CD14-positive monocyte (primary cell): ENCODE data around the gene MTFMT. TPM values are rescaled to one million over a fixed set of nuclear protein-coding genes. Genes with fewer than 3 reads are reported as not detected.

Experiments
- DNase-seq, 3 donors: peaks; one replicate each; pipeline ENCODE4 v3.0.0-alpha.2; 2011 to 2022
- H2AFZ ChIP-seq: 2 replicates; pipeline ENCODE4 v1.6.0; 2012; ENCODE audit warnings: mild to moderate bottlenecking, low read depth, low read length, inconsistent platforms; ENCODE audit not compliant: insufficient read depth, poor library complexity, severe bottlenecking
- H3K27ac ChIP-seq, 2 donors: 1 replicate in 1 of 2; 2 replicates in 1 of 2; pipeline ENCODE4 v1.5.1; 2012 to 2013; ENCODE audit warnings: low read length in 2 of 2, control low read depth in 1 of 2, inconsistent platforms in 1 of 2, low read depth in 1 of 2, mild to moderate bottlenecking in 1 of 2
- H3K27me3 ChIP-seq, 2 donors: one replicate each; pipeline versions ENCODE4 v1.6.0 to v1.6.1; 2011 to 2013; ENCODE audit warnings: low read length in 2 of 2; ENCODE audit not compliant: control insufficient read depth in 2 of 2, insufficient read depth in 2 of 2
- H3K36me3 ChIP-seq, 2 donors: replicated peaks in 1 of 2; 1 replicate in 1 of 2; 2 replicates in 1 of 2; pipeline versions ENCODE4 v1.5.1 to v1.6.1; 2012 to 2013; ENCODE audit warnings: low read length in 2 of 2, control low read depth in 1 of 2, inconsistent platforms in 1 of 2, mild to moderate bottlenecking in 1 of 2; ENCODE audit not compliant: insufficient read depth in 2 of 2, control insufficient read depth in 1 of 2
- H3K4me1 ChIP-seq, 2 donors: 1 replicate in 1 of 2; 2 replicates in 1 of 2; pipeline versions ENCODE4 v1.5.1 to v1.6.1; 2012 to 2013; ENCODE audit warnings: low read length in 2 of 2, control low read depth in 1 of 2, inconsistent platforms in 1 of 2, mild to moderate bottlenecking in 1 of 2, moderate library complexity in 1 of 2; ENCODE audit not compliant: insufficient read depth in 2 of 2, control insufficient read depth in 1 of 2
- H3K4me2 ChIP-seq: replicated peaks from 2 replicates; pipeline ENCODE3; 2012; ENCODE audit warnings: low read length, moderate library complexity, mild to moderate bottlenecking; ENCODE audit not compliant: poor library complexity, severe bottlenecking; ENCODE audit errors: extremely low read depth
- H3K4me3 ChIP-seq, 3 experiments: fragments of 200-600 bp in 1 of 3; sonication (generic) in 1 of 3; replicated peaks in 1 of 3; 1 replicate in 2 of 3; 2 replicates in 1 of 3; pipeline ENCODE4 v1.5.1; 2011 to 2013; ENCODE audit warnings: low read length in 3 of 3, mild to moderate bottlenecking in 3 of 3, control low read depth in 2 of 3, low read depth in 2 of 3, inconsistent platforms in 1 of 3, moderate library complexity in 1 of 3
- H3K79me2 ChIP-seq: 2 replicates; pipeline ENCODE4 v1.6.0; 2012; ENCODE audit warnings: mild to moderate bottlenecking, control low read depth, inconsistent platforms, low read length, moderate library complexity; ENCODE audit not compliant: insufficient read depth
- H3K9ac ChIP-seq: 2 replicates; pipeline ENCODE4 v1.6.0; 2017; ENCODE audit warnings: low read length, mild to moderate bottlenecking; ENCODE audit not compliant: insufficient read depth, poor library complexity, severe bottlenecking
- H3K9me3 ChIP-seq, 2 donors: replicated peaks in 1 of 2; 1 replicate in 1 of 2; 2 replicates in 1 of 2; pipeline versions ENCODE4 v1.5.1 to v1.6.1; 2012 to 2013; ENCODE audit warnings: low read length in 2 of 2, control low read depth in 1 of 2; ENCODE audit not compliant: control insufficient read depth in 1 of 2, insufficient read depth in 1 of 2
- H4K20me1 ChIP-seq: 2 replicates; pipeline ENCODE4 v1.6.0; 2012; ENCODE audit warnings: mild to moderate bottlenecking, low read length, control low read depth, moderate library complexity; ENCODE audit not compliant: insufficient read depth
- H3K27ac Mint-ChIP-seq, 7 donors: one replicate each; pipeline ENCODE4 v1.8.0; 2020; ENCODE audit warnings: mild to moderate bottlenecking in 7 of 7, mixed read lengths in 7 of 7, moderate library complexity in 6 of 7, inconsistent platforms in 2 of 7
- H3K27me3 Mint-ChIP-seq, 3 donors: one replicate each; pipeline ENCODE4 v1.8.0; 2021 to 2022; ENCODE audit warnings: low read depth in 3 of 3, mild to moderate bottlenecking in 3 of 3, mixed read lengths in 3 of 3, moderate library complexity in 3 of 3, inconsistent platforms in 1 of 3
- H3K36me3 Mint-ChIP-seq, 2 donors: one replicate each; pipeline ENCODE4 v1.8.0; 2020; ENCODE audit warnings: mixed read lengths in 2 of 2, inconsistent platforms in 1 of 2, mild to moderate bottlenecking in 1 of 2
- H3K4me1 Mint-ChIP-seq: one replicate; pipeline ENCODE4 v1.8.0; 2020; ENCODE audit warnings: mild to moderate bottlenecking, mixed read lengths
- H3K4me3 Mint-ChIP-seq, 2 donors: one replicate each; pipeline ENCODE4 v1.8.0; 2020; ENCODE audit warnings: mild to moderate bottlenecking in 2 of 2, mixed read lengths in 2 of 2, moderate library complexity in 1 of 2
- H3K9me3 Mint-ChIP-seq, 7 donors: one replicate each; pipeline ENCODE4 v1.8.0; 2020 to 2022; ENCODE audit warnings: mixed read lengths in 7 of 7, mild to moderate bottlenecking in 6 of 7, moderate library complexity in 6 of 7, inconsistent platforms in 2 of 7
- CTCF ChIP-seq: fragments of 200-600 bp; IDR thresholded peaks from one replicate; pipeline ENCODE4 v1.8.0; 2022; ENCODE audit warnings: antibody characterized with exemption, mild to moderate bottlenecking
- WGBS: methylation state at CpG from one replicate; pipeline ENCODE4 v1.1.5; 2013; ENCODE audit warnings: missing lambda C conversion rate; ENCODE audit not compliant: insufficient coverage; 5-methylcytosine and 5-hydroxymethylcytosine counted together
- intact Hi-C, 2 donors: fragments of 100-400 bp; cut with micrococcal nuclease; formaldehyde crosslinking; loops; one replicate each; pipeline versions ENCODE4 v1.15.0 to v1.15.1; 2023
- polyA plus RNA-seq, 3 donors: library from polyadenylated mRNA; depleted of rRNA in 1 of 3; unstranded in 2 of 3; stranded (reverse) in 1 of 3; fragments of 300-500 nt in 2 of 3; fragments of >200 nt in 1 of 3; fragmentation: Illumina TruSeq in 2 of 3; gene quantifications; 1 replicate in 2 of 3; 2 replicates in 1 of 3; pipeline ENCODE4 v1.2.3, GENCODE V29; 2012 to 2021

MTFMT gene
- polyA plus RNA-seq, 3 donors = 5.1 to 10.8 (median 9.0) TPM

- H3K9me3 ChIP-seq = no peaks in the 10 kb centered on the region
- peaks cover 10 to 16% of the 10 kb centered on the region in 2 donors for H3K4me1 ChIP-seq
- no peak overlapping the region for H3K4me3 ChIP-seq
- Mint-ChIP-seq H3K9me3 (peaks cover 0 to 3% (median 0%) of the 10 kb centered on the region in 7 donors), H3K4me1 (peaks cover 16% of the 10 kb centered on the region), H3K27ac (peak overlapping the region in 2 of 7 donors; percentile 11 to 13), H3K4me3 (peak overlapping the region in 1 of 2 donors; percentile 80), H3K36me3 (no peaks in the 10 kb centered on the region), H3K27me3 (peaks cover 7 to 18% (median 8%) of the 10 kb centered on the region in 3 donors)
- H3K9ac ChIP-seq = no peak overlapping the region
- peak overlapping the region; percentile 19 for H2AFZ ChIP-seq
- no CpG with 5 or more reads among the region's 4 CpGs for WGBS
- intact Hi-C loops = loop anchor here in 1 of 2 donors (10.0 kb wide), 1 partner anchor 245 kb away; the partner anchor contains the start of gene RNU5A-1
- no peak for DNase-seq
- H3K27ac ChIP-seq = no peak overlapping the region
- no peaks in the 10 kb centered on the region for H4K20me1 ChIP-seq
- no peaks in the 10 kb centered on the region for H3K36me3 ChIP-seq
- no peaks in the 10 kb centered on the region for H3K79me2 ChIP-seq
- H3K4me2 ChIP-seq = no peak overlapping the region
- no peaks in the 10 kb centered on the region for H3K27me3 ChIP-seq
- TF ChIP-seq CTCF = no peak
Observed at GRCh38 chr15:65050270-65050669, 20.8 kb upstream of the MTFMT start.

- Histone ChIP-seq H3K9ac (no peak overlapping the region), H2AFZ (peak overlapping the region; percentile 19), H3K27ac (no peak overlapping the region), H3K27me3 (no peaks in the 10 kb centered on the region), H3K79me2 (no peaks in the 10 kb centered on the region), H3K4me2 (peak overlapping the region; percentile 66), H3K36me3 (no peaks in the 10 kb centered on the region), H3K4me1 (peaks cover 10 to 16% of the 10 kb centered on the region in 2 donors), H3K4me3 (peak overlapping the region; percentile 4 to 70 (median 25)), H4K20me1 (no peaks in the 10 kb centered on the region), H3K9me3 (no peaks in the 10 kb centered on the region)
- H3K27ac Mint-ChIP-seq = peak overlapping the region in 3 of 7 donors; percentile 23 to 42 (median 36)
- H3K27me3 Mint-ChIP-seq = peaks cover 6 to 18% (median 8%) of the 10 kb centered on the region in 3 donors
- intact Hi-C loops = no loop called here
- H3K4me1 Mint-ChIP-seq = peaks cover 16% of the 10 kb centered on the region
- peak; percentile 84 to 93 (median 92) for DNase-seq
- no peaks in the 10 kb centered on the region for H3K36me3 Mint-ChIP-seq
- H3K9me3 Mint-ChIP-seq = peaks cover 0 to 3% (median 0%) of the 10 kb centered on the region in 7 donors
- peak overlapping the region; percentile 52 to 80 for H3K4me3 Mint-ChIP-seq
- no peak for TF ChIP-seq CTCF
- under 1% methylated on average over 15 of the region's 19 CpGs for WGBS
Observed at GRCh38 chr15:65049418-65049840, 20.0 kb upstream of the MTFMT start.
